KBM-7 (cell line): ENCODE measurements around the gene TEKT3.

Source experiments
- DNase-seq: peaks from one replicate; pipeline ENCODE4 v3.0.0-alpha.2; 2015
- in situ Hi-C: fragments of 300-500 bp; cut with MboI; formaldehyde crosslinking; loops from 2 replicates; pipeline ENCODE4 v1.14.3; 2020; ENCODE audit warnings: low sequenced_read_pairs, low pct_unique_long_range_greater_than_20kb, mixed read lengths

The TEKT3 gene

GRCh38 chr17:15270628-15271381 lies 70.6 kb downstream of the TEKT3 start:
- in situ Hi-C loops = no loop called here
- no peak for DNase-seq

GRCh38 chr17:15269780-15270089 lies 71.7 kb downstream of the TEKT3 start:
- DNase-seq = no peak
- in situ Hi-C loops = no loop called here

GRCh38 chr17:15269087-15269779 lies 72.2 kb downstream of the TEKT3 start:
- DNase-seq = no peak
- in situ Hi-C loops = no loop called here

- no peak for DNase-seq
- in situ Hi-C loops = no loop called here
These were observed 72.9 kb downstream of the TEKT3 start for GRCh38 chr17:15268461-15268860.

- in situ Hi-C loops = no loop called here
These were observed 73.4 kb downstream of the TEKT3 start for GRCh38 chr17:15267996-15268395.

GRCh38 chr17:15266325-15267125 lies 74.9 kb downstream of the TEKT3 start:
- in situ Hi-C loops = no loop called here
- DNase-seq = no peak

More at GRCh38 chr17:15267996-15268395, 73.4 kb downstream of the TEKT3 start:
- no peak for DNase-seq

GRCh38 chr17:15265131-15265530 lies 76.3 kb downstream of the TEKT3 start, which contains the start of gene PMP22:
Gene PMP22, minus strand, starts transcription at chr17:15265326. Its CDS starts 4,599 bp downstream, at chr17:15260727.
- in situ Hi-C loops = no loop called here
- DNase-seq = no peak

GRCh38 chr17:15264542-15264941 lies 76.9 kb downstream of the TEKT3 start:
- no peak for DNase-seq
- in situ Hi-C loops = no loop called here

- DNase-seq = no peak
- in situ Hi-C loops = no loop called here
These were observed 77.7 kb downstream of the TEKT3 start for GRCh38 chr17:15263680-15264079.

GRCh38 chr17:15263206-15263579 lies 78.2 kb downstream of the TEKT3 start:
- no peak for DNase-seq
- in situ Hi-C loops = no loop called here

- in situ Hi-C loops = no loop called here
These were observed 78.8 kb downstream of the TEKT3 start for GRCh38 chr17:15262291-15263205.

GRCh38 chr17:15261802-15262290 lies 79.6 kb downstream of the TEKT3 start:
- no peak for DNase-seq
- in situ Hi-C loops = no loop called here

More at GRCh38 chr17:15262291-15263205, 78.8 kb downstream of the TEKT3 start:
- no peak for DNase-seq

GRCh38 chr17:15261258-15261801 lies 80.1 kb downstream of the TEKT3 start:
- DNase-seq = no peak
- in situ Hi-C loops = no loop called here

- in situ Hi-C loops = no loop called here
- peak; percentile 80 for DNase-seq
These were observed 80.8 kb downstream of the TEKT3 start for GRCh38 chr17:15260376-15261257.

- DNase-seq = no peak
- in situ Hi-C loops = loop anchor here (10.0 kb wide), 1 partner anchor 247 kb away; no protein-coding TSS in a partner anchor
These were observed 83.4 kb downstream of the TEKT3 start for GRCh38 chr17:15257796-15258512.

GRCh38 chr17:15257258-15257788 lies 84.1 kb downstream of the TEKT3 start:
- peak; percentile 91 for DNase-seq
- in situ Hi-C loops = loop anchor here (10.0 kb wide), 1 partner anchor 247 kb away; no protein-coding TSS in a partner anchor

GRCh38 chr17:15256689-15257088 lies 84.7 kb downstream of the TEKT3 start:
- in situ Hi-C loops = loop anchor here (10.0 kb wide), 1 partner anchor 248 kb away; no protein-coding TSS in a partner anchor
- peak; percentile 49 for DNase-seq
